T-cell (primary cell): Measurements from ENCODE around the gene EXOSC2. TPM values are rescaled to one million over a fixed set of nuclear protein-coding genes. Genes with fewer than 3 reads are reported as not detected.

ENCODE experiments used
- ATAC-seq, 4 experiments: fragments of 200-7000 bp in 3 of 4; fragments of 150-1000 bp in 1 of 4; cut with Tn5 transposase; replicated peaks in 1 of 4; 1 replicate in 3 of 4; 2 replicates in 1 of 4; pipeline ENCODE4 v1.10.0; 2021; ENCODE audit warnings: moderate library complexity in 3 of 4, mild to moderate bottlenecking in 2 of 4, moderate number of reproducible peaks in 1 of 4
- CTCF ChIA-PET, 2 donors: fragments of 300-600 bp; sonication (Branson Sonifier 250); formaldehyde crosslinking; loops; one replicate each; lab custom pipeline; 2022; ENCODE audit warnings: antibody characterized with exemption in 2 of 2; lab: Charles Lee
- POLR2A ChIA-PET, 2 donors: fragments of 300-600 bp; sonication (Branson Sonifier 250); formaldehyde crosslinking; loops; one replicate each; lab custom pipeline; 2022; ENCODE audit warnings: antibody characterized with exemption in 2 of 2; lab: Charles Lee
- DNase-seq, 35 experiments: peaks; one replicate each; pipeline versions ENCODE4 v3.0.0 to v3.0.0-alpha.2; 2013 to 2023
- H3K27ac ChIP-seq: one replicate; pipeline ENCODE4 v1.5.1; 2013; ENCODE audit warnings: low read length
- H3K27me3 ChIP-seq, 2 experiments: replicated peaks in 1 of 2; 1 replicate in 1 of 2; 2 replicates in 1 of 2; pipeline versions ENCODE4 v1.6.1 to v1.7.0; 2013; ENCODE audit warnings: low read length in 1 of 2, mixed read lengths in 1 of 2; ENCODE audit not compliant: control insufficient read depth in 2 of 2, insufficient read depth in 2 of 2; ENCODE audit errors: extremely low read depth in 1 of 2
- H3K36me3 ChIP-seq, 2 donors: 1 replicate in 1 of 2; 2 replicates in 1 of 2; pipeline versions ENCODE4 v1.6.1 to v1.7.0; 2013; ENCODE audit warnings: low read length in 1 of 2; ENCODE audit not compliant: control insufficient read depth in 2 of 2, insufficient read depth in 1 of 2; ENCODE audit errors: extremely low read depth in 1 of 2
- H3K4me1 ChIP-seq, 2 experiments: 1 replicate in 1 of 2; 2 replicates in 1 of 2; pipeline versions ENCODE4 v1.6.1 to v1.7.0; 2013; ENCODE audit warnings: low read length in 2 of 2, mixed read lengths in 1 of 2; ENCODE audit not compliant: insufficient read depth in 2 of 2, control insufficient read depth in 1 of 2; ENCODE audit errors: extremely low read depth in 1 of 2
- H3K4me3 ChIP-seq, 2 donors: 1 replicate in 1 of 2; 2 replicates in 1 of 2; pipeline versions ENCODE4 v1.5.1 to v1.7.0; 2013; ENCODE audit warnings: mild to moderate bottlenecking in 2 of 2, low read length in 1 of 2, moderate library complexity in 1 of 2; ENCODE audit not compliant: control insufficient read depth in 1 of 2; ENCODE audit errors: extremely low read depth in 1 of 2
- H3K9me3 ChIP-seq: 2 replicates; pipeline ENCODE4 v1.7.0; 2013
- H3K27ac Mint-ChIP-seq, 2 donors: one replicate each; pipeline ENCODE4 v1.8.0; 2020 to 2021; ENCODE audit warnings: mild to moderate bottlenecking in 2 of 2, mixed read lengths in 2 of 2
- H3K27me3 Mint-ChIP-seq, 2 donors: one replicate each; pipeline ENCODE4 v1.8.0; 2021 to 2022; ENCODE audit warnings: mixed read lengths in 2 of 2
- H3K36me3 Mint-ChIP-seq: one replicate; pipeline ENCODE4 v1.8.0; 2021; ENCODE audit warnings: mixed read lengths
- H3K4me1 Mint-ChIP-seq, 3 donors: one replicate each; pipeline ENCODE4 v1.8.0; 2020 to 2022; ENCODE audit warnings: mixed read lengths in 3 of 3, mild to moderate bottlenecking in 1 of 3
- H3K4me3 Mint-ChIP-seq, 3 donors: one replicate each; pipeline ENCODE4 v1.8.0; 2020 to 2022; ENCODE audit warnings: mild to moderate bottlenecking in 3 of 3, mixed read lengths in 3 of 3, moderate library complexity in 3 of 3
- H3K9me3 Mint-ChIP-seq, 3 donors: one replicate each; pipeline ENCODE4 v1.8.0; 2020 to 2022; ENCODE audit warnings: mixed read lengths in 3 of 3
- WGBS: methylation state at CpG from one replicate; pipeline ENCODE4 v1.1.5; 2013; ENCODE audit warnings: missing lambda C conversion rate; ENCODE audit not compliant: insufficient coverage; 5-methylcytosine and 5-hydroxymethylcytosine counted together
- total RNA-seq, 35 experiments: library from RNA in 6 of 35; stranded (reverse) in 6 of 35; fragments of 120-200 nt in 1 of 35; gene quantifications; one replicate each; pipeline versions ENCODE4 v1.2.1 to v1.2.4 and lab custom pipeline; 2013 to 2026

Gene EXOSC2
- total RNA-seq, 5 donors from 2014 or later (not counting 1 experiment from before 2014, with no cell fraction given) = 49.1 to 59.1 (median 52.1) TPM

- Mint-ChIP-seq H3K9me3 (no peaks in the 10 kb centered on the region), H3K4me3 (peak overlapping the region in 2 of 3 donors; percentile 30 to 36), H3K4me1 (peaks cover 39 to 45% (median 41%) of the 10 kb centered on the region in 3 donors), H3K27me3 (no peaks in the 10 kb centered on the region), H3K27ac (peak overlapping the region in 1 of 2 donors; percentile 11), H3K36me3 (peaks cover 32% of the 10 kb centered on the region)
- Histone ChIP-seq H3K27me3 (no peaks in the 10 kb centered on the region), H3K27ac (no peak overlapping the region), H3K36me3 (peaks cover 3 to 50% of the 10 kb centered on the region in 2 donors), H3K4me1 (peaks cover 6 to 35% of the 10 kb centered on the region in 2 experiments), H3K9me3 (no peaks in the 10 kb centered on the region), H3K4me3 (no peak overlapping the region)
- ATAC-seq (no peak), DNase-seq (no peak)
- ChIA-PET CTCF (interaction anchor here (0.6 to 1.0 kb wide), 2 partner anchors 10 to 238 kb away, joined by 3 read pairs; no protein-coding TSS in a partner anchor), POLR2A (interaction anchor here in 1 of 2 donors (0.6 kb wide), 1 partner anchor 152 kb away, joined by 3 read pairs; no protein-coding TSS in a partner anchor)
- 93% methylated on average over 2 of the region's 4 CpGs for WGBS
These were observed 2.6 kb downstream of the EXOSC2 start for GRCh38 chr9:130696139-130696650.

GRCh38 chr9:130696996-130697395 lies 3.4 kb downstream of the EXOSC2 start:
- H3K27me3 ChIP-seq = no peaks in the 10 kb centered on the region
- H3K27me3 Mint-ChIP-seq = no peaks in the 10 kb centered on the region
- H3K27ac Mint-ChIP-seq = no peak overlapping the region
- peaks cover 6 to 35% of the 10 kb centered on the region in 2 experiments for H3K4me1 ChIP-seq
- H3K9me3 ChIP-seq = no peaks in the 10 kb centered on the region
- no peaks in the 10 kb centered on the region for H3K9me3 Mint-ChIP-seq
- ChIA-PET POLR2A (interaction anchor here in 1 of 2 donors (0.6 kb wide), 1 partner anchor 152 kb away, joined by 3 read pairs; no protein-coding TSS in a partner anchor), CTCF (no interaction called here)
- WGBS = 96% methylated on average over 7 of the region's 8 CpGs
- ATAC-seq (no peak), DNase-seq (no peak)
- H3K4me1 Mint-ChIP-seq = peaks cover 39 to 45% (median 41%) of the 10 kb centered on the region in 3 donors
- H3K27ac ChIP-seq = no peak overlapping the region
- H3K36me3 ChIP-seq = peaks cover 3 to 56% of the 10 kb centered on the region in 2 donors
- no peak overlapping the region for H3K4me3 Mint-ChIP-seq
- no peak overlapping the region for H3K4me3 ChIP-seq
- peaks cover 37% of the 10 kb centered on the region for H3K36me3 Mint-ChIP-seq

GRCh38 chr9:130698514-130698913 lies 4.9 kb downstream of the EXOSC2 start:
- ATAC-seq (no peak), DNase-seq (no peak)
- no peak overlapping the region for H3K4me3 ChIP-seq
- no peak overlapping the region for H3K4me3 Mint-ChIP-seq
- peaks cover 31 to 39% (median 37%) of the 10 kb centered on the region in 3 donors for H3K4me1 Mint-ChIP-seq
- 97% methylated on average over 3 of the region's 3 CpGs for WGBS
- peaks cover 3 to 71% of the 10 kb centered on the region in 2 donors for H3K36me3 ChIP-seq
- no peaks in the 10 kb centered on the region for H3K9me3 Mint-ChIP-seq
- CTCF ChIA-PET = interaction anchor here (0.6 kb wide), 2 partner anchors 13 to 140 kb away, joined by 3 to 4 read pairs; no protein-coding TSS in a partner anchor
- H3K27me3 ChIP-seq = no peaks in the 10 kb centered on the region
- H3K9me3 ChIP-seq = no peaks in the 10 kb centered on the region
- no peak overlapping the region for H3K27ac Mint-ChIP-seq
- H3K27ac ChIP-seq = no peak overlapping the region
- peaks cover 50% of the 10 kb centered on the region for H3K36me3 Mint-ChIP-seq
- POLR2A ChIA-PET = no interaction called here
- H3K4me1 ChIP-seq = peaks cover 6 to 27% of the 10 kb centered on the region in 2 experiments
- H3K27me3 Mint-ChIP-seq = no peaks in the 10 kb centered on the region

- ChIA-PET POLR2A (interaction anchor here in 1 of 2 donors (0.7 kb wide), 1 partner anchor 674 kb away, joined by 3 read pairs; no protein-coding TSS in a partner anchor), CTCF (interaction anchor here (0.6 to 0.7 kb wide), 2 partner anchors 14 to 171 kb away, joined by 3 read pairs; no protein-coding TSS in a partner anchor)
- Mint-ChIP-seq H3K4me3 (no peak overlapping the region), H3K9me3 (no peaks in the 10 kb centered on the region), H3K27ac (no peak overlapping the region), H3K27me3 (no peaks in the 10 kb centered on the region), H3K36me3 (peaks cover 55% of the 10 kb centered on the region), H3K4me1 (peaks cover 31 to 37% (median 34%) of the 10 kb centered on the region in 3 donors)
- WGBS = 81% methylated on average over 2 of the region's 2 CpGs
- DNase-seq (no peak), ATAC-seq (no peak)
- Histone ChIP-seq H3K9me3 (no peaks in the 10 kb centered on the region), H3K36me3 (peaks cover 3 to 76% of the 10 kb centered on the region in 2 donors), H3K4me1 (peaks cover 6 to 24% of the 10 kb centered on the region in 2 experiments), H3K27ac (no peak overlapping the region), H3K4me3 (no peak overlapping the region), H3K27me3 (no peaks in the 10 kb centered on the region)
These were observed 5.5 kb downstream of the EXOSC2 start for GRCh38 chr9:130699047-130699446.

DNA sequence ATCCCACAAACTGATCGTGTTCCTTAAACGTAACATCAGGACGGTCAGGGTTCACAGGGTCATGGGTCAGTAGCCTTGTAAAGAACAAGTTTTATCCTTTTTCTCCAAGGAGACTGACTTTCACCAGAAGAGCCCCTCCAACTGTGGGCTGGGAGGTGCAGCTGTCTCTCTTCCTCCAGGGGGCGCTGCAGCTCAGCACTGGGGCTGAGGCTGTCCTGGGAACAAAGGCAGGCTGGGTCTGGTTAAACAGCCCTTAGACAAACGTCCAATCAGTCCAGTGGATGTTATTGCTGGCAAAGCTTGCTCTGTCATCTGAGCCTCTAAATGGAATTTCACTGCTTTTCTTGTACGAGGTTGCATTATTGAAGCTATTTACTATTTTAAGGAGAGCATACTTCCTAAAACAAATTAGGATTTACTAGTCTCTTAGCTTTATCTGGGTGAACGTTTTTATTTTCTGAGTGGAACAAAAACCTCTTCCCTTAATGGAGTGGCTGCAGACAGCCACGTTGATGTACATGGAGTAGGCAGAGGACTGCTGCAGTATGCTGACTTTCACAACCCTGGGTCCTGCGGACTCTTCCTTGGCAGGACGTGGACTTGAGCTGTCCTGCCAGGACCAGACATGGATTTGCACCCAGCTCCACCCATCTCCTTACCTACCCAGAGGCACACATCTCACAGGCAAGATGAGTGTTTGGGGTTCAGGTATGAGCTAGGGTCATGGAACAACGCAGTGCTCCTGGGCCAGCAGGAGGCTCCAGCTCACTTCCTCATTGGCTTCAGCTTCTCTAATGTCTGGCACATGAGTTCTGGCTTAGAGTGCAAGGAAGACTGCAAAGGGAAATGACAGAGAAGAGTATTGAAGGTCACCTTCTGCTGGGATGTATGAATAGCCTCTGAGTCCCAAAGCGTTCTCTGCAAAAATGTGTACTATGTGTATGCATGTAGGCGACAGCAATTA lies 7.8 kb downstream of the EXOSC2 start:
- H3K27ac Mint-ChIP-seq = no peak overlapping the region
- H3K4me3 Mint-ChIP-seq = no peak overlapping the region
- Histone ChIP-seq H3K36me3 (peaks cover 0 to 75% of the 10 kb centered on the region in 2 donors), H3K4me1 (peaks cover 0 to 3% of the 10 kb centered on the region in 2 experiments), H3K4me3 (no peak overlapping the region), H3K27ac (no peak overlapping the region), H3K27me3 (no peaks in the 10 kb centered on the region), H3K9me3 (no peaks in the 10 kb centered on the region)
- 64% methylated on average over 4 of the region's 13 CpGs for WGBS
- H3K9me3 Mint-ChIP-seq = no peaks in the 10 kb centered on the region
- ChIA-PET CTCF (interaction anchor here (0.5 to 1.6 kb wide), 13 partner anchors 8 to 964 kb away, joined by 3 to 8 read pairs (median 4); partner anchors contain the start of gene EXOSC2 (in 1 of the 2)), POLR2A (interaction anchor here in 1 of 2 donors (0.5 to 1.0 kb wide), 2 partner anchors 253 to 346 kb away, joined by 3 to 5 read pairs; no protein-coding TSS in a partner anchor)
- H3K27me3 Mint-ChIP-seq = no peaks in the 10 kb centered on the region
- peaks cover 56% of the 10 kb centered on the region for H3K36me3 Mint-ChIP-seq
- DNase-seq (peak in 34 of 35 experiments; percentile 36 to 79 (median 62)), ATAC-seq (peak; percentile 73 to 91 (median 80))
- H3K4me1 Mint-ChIP-seq = peaks cover 15 to 20% (median 16%) of the 10 kb centered on the region in 3 donors

DNA sequence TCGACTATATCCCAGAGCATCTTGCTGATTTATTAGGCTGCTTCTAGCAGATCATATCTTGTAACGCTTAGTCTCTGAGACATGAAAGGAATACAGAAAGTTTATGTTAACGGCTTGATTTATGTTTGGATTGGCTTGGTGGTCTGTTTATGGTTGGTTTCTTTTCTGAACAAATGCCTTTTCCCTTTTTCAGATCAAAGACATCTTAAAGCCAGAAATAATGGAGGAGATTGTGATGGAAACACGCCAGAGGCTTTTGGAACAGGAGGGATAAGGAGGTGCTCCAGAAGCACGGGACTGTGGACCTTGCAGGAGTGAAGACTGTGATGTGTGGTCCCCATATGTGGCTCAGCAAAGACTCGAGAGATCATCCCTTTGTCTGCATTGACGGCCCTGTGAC lies 9.9 kb downstream of the EXOSC2 start:
- 98% methylated on average over 6 of the region's 7 CpGs for whole genome bisulfite sequencing
- ChIA-PET POLR2A (no interaction called here), CTCF (interaction anchor here in 1 of 2 donors (0.8 kb wide), 1 partner anchor 12 kb away, joined by 3 read pairs; no protein-coding TSS in a partner anchor)
- H3K4me1 Mint-ChIP-seq = peaks cover 0 to 7% (median 5%) of the 10 kb centered on the region in 3 donors
- H3K27ac Mint-ChIP-seq = peak overlapping the region in 1 of 2 donors; percentile 11
- no peaks in the 10 kb centered on the region for H3K27me3 Mint-ChIP-seq
- no peak for DNase-seq
- peaks cover 43% of the 10 kb centered on the region for H3K36me3 Mint-ChIP-seq
- Histone ChIP-seq H3K4me3 (no peak overlapping the region), H3K27ac (no peak overlapping the region), H3K36me3 (peaks cover 0 to 56% of the 10 kb centered on the region in 2 donors), H3K27me3 (no peaks in the 10 kb centered on the region), H3K4me1 (no peaks in the 10 kb centered on the region), H3K9me3 (no peaks in the 10 kb centered on the region)
- ATAC-seq = no peak
- H3K4me3 Mint-ChIP-seq = no peak overlapping the region
- H3K9me3 Mint-ChIP-seq = no peaks in the 10 kb centered on the region
